ENCODE results near the gene STK26.

The STK26 gene

DNA sequence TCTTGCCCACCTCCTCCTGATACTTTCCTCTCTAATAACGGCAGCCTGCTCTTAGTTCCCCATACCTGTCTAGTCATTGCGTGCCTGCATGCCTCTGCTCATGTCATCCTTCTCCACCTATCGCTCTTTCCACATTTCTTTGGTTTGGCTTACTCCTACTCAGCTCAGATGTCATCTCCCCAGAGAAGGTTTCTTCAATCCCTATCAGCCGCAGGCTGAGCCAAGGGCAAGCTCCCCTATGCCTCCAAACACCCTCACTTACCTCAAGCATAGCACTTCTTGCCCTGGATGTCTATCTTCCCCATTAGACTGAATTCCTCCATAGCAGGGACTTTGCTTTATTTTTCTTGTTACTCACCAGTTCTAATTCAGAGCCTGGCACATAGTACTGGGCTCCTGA is 78.1 kb downstream of the STK26 start:
- H3K4me3 ChIP-seq (ENCODE audit: low read depth in 1 of 2, low read length in 2 of 2), result no peak overlapping the region
- H3K27ac ChIP-seq (ENCODE audit: low read length), result no peak overlapping the region
- H3K4me1 ChIP-seq (ENCODE audit: control insufficient read depth in 1 of 2, insufficient read depth in 2 of 2, low read length in 2 of 2), result no peaks in the 10 kb centered on the region
- H3K36me3 ChIP-seq (ENCODE audit: control insufficient read depth in 1 of 2, insufficient read depth in 2 of 2, low read length in 2 of 2), result no peaks in the 10 kb centered on the region
- no peaks in the 10 kb centered on the region for H3K9me3 ChIP-seq (ENCODE audit: control insufficient read depth in 1 of 2, low read length in 2 of 2)
- no peaks in the 10 kb centered on the region for H3K27me3 ChIP-seq (ENCODE audit: low read depth, low read length)

GRCh38 chrX:132101799-132102198 is 78.7 kb downstream of the STK26 start:
- Histone ChIP-seq H3K27ac (ENCODE audit: low read length) (no peak overlapping the region), H3K27me3 (ENCODE audit: low read depth, low read length) (no peaks in the 10 kb centered on the region), H3K36me3 (ENCODE audit: control insufficient read depth in 1 of 2, insufficient read depth in 2 of 2, low read length in 2 of 2) (no peaks in the 10 kb centered on the region), H3K9me3 (ENCODE audit: control insufficient read depth in 1 of 2, low read length in 2 of 2) (no peaks in the 10 kb centered on the region), H3K4me1 (ENCODE audit: control insufficient read depth in 1 of 2, insufficient read depth in 2 of 2, low read length in 2 of 2) (no peaks in the 10 kb centered on the region), H3K4me3 (ENCODE audit: low read depth in 1 of 2, low read length in 2 of 2) (no peak overlapping the region)

- Histone ChIP-seq H3K36me3 (ENCODE audit: control insufficient read depth in 1 of 2, insufficient read depth in 2 of 2, low read length in 2 of 2) (no peaks in the 10 kb centered on the region), H3K4me3 (ENCODE audit: low read depth in 1 of 2, low read length in 2 of 2) (no peak overlapping the region), H3K27me3 (ENCODE audit: low read depth, low read length) (no peaks in the 10 kb centered on the region), H3K27ac (ENCODE audit: low read length) (no peak overlapping the region), H3K9me3 (ENCODE audit: control insufficient read depth in 1 of 2, low read length in 2 of 2) (no peaks in the 10 kb centered on the region), H3K4me1 (ENCODE audit: control insufficient read depth in 1 of 2, insufficient read depth in 2 of 2, low read length in 2 of 2) (no peaks in the 10 kb centered on the region)
These were observed 84.2 kb downstream of the STK26 start for GRCh38 chrX:132107291-132107690.

DNA sequence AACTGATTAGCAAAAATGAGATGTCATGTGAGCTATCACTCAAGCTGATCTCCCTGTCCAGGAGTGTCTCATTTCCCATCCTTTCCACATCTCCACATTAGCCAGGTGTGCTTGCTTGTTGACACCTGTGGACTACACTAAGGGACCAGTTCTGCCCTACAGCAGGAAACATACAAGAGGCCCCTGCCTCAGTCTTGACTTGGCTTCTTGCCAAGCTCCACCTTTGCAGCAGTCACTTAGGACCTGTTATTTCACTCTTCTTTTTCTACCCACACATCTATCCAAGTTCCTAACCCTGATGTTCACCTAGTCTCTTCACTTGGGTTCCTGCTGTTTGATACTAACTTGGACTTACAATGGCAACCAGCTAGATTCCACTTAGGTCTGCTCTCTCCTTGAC is 91.5 kb downstream of the STK26 start:
- Histone ChIP-seq H3K4me1 (ENCODE audit: control insufficient read depth in 1 of 2, insufficient read depth in 2 of 2, low read length in 2 of 2) (no peaks in the 10 kb centered on the region), H3K27me3 (ENCODE audit: low read depth, low read length) (no peaks in the 10 kb centered on the region), H3K27ac (ENCODE audit: low read length) (no peak overlapping the region), H3K4me3 (ENCODE audit: low read depth in 1 of 2, low read length in 2 of 2) (no peak overlapping the region), H3K36me3 (ENCODE audit: control insufficient read depth in 1 of 2, insufficient read depth in 2 of 2, low read length in 2 of 2) (no peaks in the 10 kb centered on the region), H3K9me3 (ENCODE audit: control insufficient read depth in 1 of 2, low read length in 2 of 2) (no peaks in the 10 kb centered on the region)

DNA sequence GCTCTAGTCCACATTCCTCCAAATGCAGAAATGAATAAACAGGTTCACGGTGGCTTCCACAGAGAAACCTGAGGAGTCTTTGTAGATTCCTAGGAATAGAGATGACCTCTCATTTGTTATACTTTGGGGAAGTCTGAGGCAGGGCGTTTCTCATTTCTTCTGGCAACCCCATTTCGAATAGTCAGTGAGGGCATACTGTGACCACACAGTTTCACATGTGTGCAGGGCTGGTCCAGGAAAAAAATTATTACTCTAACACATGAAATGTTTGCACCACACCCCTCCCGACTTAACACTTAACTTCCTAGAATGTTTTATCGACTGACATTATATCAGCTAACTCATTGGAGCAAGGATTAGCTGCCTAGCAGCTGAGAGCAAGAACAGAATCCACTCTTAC is 92.7 kb downstream of the STK26 start:
- no peaks in the 10 kb centered on the region for H3K36me3 ChIP-seq (ENCODE audit: control insufficient read depth in 1 of 2, insufficient read depth in 2 of 2, low read length in 2 of 2)
- H3K4me1 ChIP-seq (ENCODE audit: control insufficient read depth in 1 of 2, insufficient read depth in 2 of 2, low read length in 2 of 2), result no peaks in the 10 kb centered on the region
- H3K4me3 ChIP-seq (ENCODE audit: low read depth in 1 of 2, low read length in 2 of 2), result no peak overlapping the region
- no peak overlapping the region for H3K27ac ChIP-seq (ENCODE audit: low read length)
- H3K9me3 ChIP-seq (ENCODE audit: control insufficient read depth in 1 of 2, low read length in 2 of 2), result no peaks in the 10 kb centered on the region
- no peaks in the 10 kb centered on the region for H3K27me3 ChIP-seq (ENCODE audit: low read depth, low read length)

DNA sequence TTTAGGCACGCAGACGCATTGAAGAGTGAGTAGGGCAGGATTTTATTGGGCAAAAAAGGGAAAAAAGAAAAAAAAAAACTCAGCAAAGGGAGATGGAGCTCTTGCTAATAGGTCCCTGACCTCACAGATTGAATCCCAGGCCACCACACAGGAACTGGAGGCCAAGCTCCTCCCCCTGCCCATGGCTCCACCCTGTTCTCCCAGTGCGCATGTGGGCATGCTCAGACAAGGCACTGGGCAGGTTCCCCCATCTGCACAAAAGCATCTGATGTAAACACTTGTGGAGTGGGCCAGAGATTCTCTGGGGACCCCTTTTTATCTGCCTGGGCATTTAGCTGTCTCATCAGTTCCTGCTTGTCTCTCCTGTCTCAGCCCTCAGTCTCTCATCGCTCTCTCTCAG is 95.3 kb downstream of the STK26 start:
- no peaks in the 10 kb centered on the region for H3K9me3 ChIP-seq (ENCODE audit: control insufficient read depth in 1 of 2, low read length in 2 of 2)
- H3K4me1 ChIP-seq (ENCODE audit: control insufficient read depth in 1 of 2, insufficient read depth in 2 of 2, low read length in 2 of 2), result no peaks in the 10 kb centered on the region
- no peak overlapping the region for H3K27ac ChIP-seq (ENCODE audit: low read length)
- no peaks in the 10 kb centered on the region for H3K27me3 ChIP-seq (ENCODE audit: low read depth, low read length)
- no peak overlapping the region for H3K4me3 ChIP-seq (ENCODE audit: low read depth in 1 of 2, low read length in 2 of 2)
- no peaks in the 10 kb centered on the region for H3K36me3 ChIP-seq (ENCODE audit: control insufficient read depth in 1 of 2, insufficient read depth in 2 of 2, low read length in 2 of 2)

GRCh38 chrX:132119283-132119682 is 96.2 kb downstream of the STK26 start:
- Histone ChIP-seq H3K9me3 (ENCODE audit: control insufficient read depth in 1 of 2, low read length in 2 of 2) (no peaks in the 10 kb centered on the region), H3K4me1 (ENCODE audit: control insufficient read depth in 1 of 2, insufficient read depth in 2 of 2, low read length in 2 of 2) (no peaks in the 10 kb centered on the region), H3K27me3 (ENCODE audit: low read depth, low read length) (no peaks in the 10 kb centered on the region), H3K4me3 (ENCODE audit: low read depth in 1 of 2, low read length in 2 of 2) (no peak overlapping the region), H3K36me3 (ENCODE audit: control insufficient read depth in 1 of 2, insufficient read depth in 2 of 2, low read length in 2 of 2) (no peaks in the 10 kb centered on the region), H3K27ac (ENCODE audit: low read length) (no peak overlapping the region)

- H3K4me1 ChIP-seq (ENCODE audit: control insufficient read depth in 1 of 2, insufficient read depth in 2 of 2, low read length in 2 of 2), result no peaks in the 10 kb centered on the region
- no peak overlapping the region for H3K27ac ChIP-seq (ENCODE audit: low read length)
- no peaks in the 10 kb centered on the region for H3K27me3 ChIP-seq (ENCODE audit: low read depth, low read length)
These were observed 96.9 kb downstream of the STK26 start for GRCh38 chrX:132119821-132120515.

GRCh38 chrX:132120913-132121312 is 97.8 kb downstream of the STK26 start:
- Histone ChIP-seq H3K36me3 (ENCODE audit: control insufficient read depth in 1 of 2, insufficient read depth in 2 of 2, low read length in 2 of 2) (no peaks in the 10 kb centered on the region), H3K27ac (ENCODE audit: low read length) (no peak overlapping the region), H3K9me3 (ENCODE audit: control insufficient read depth in 1 of 2, low read length in 2 of 2) (no peaks in the 10 kb centered on the region), H3K27me3 (ENCODE audit: low read depth, low read length) (no peaks in the 10 kb centered on the region), H3K4me3 (ENCODE audit: low read depth in 1 of 2, low read length in 2 of 2) (no peak overlapping the region), H3K4me1 (ENCODE audit: control insufficient read depth in 1 of 2, insufficient read depth in 2 of 2, low read length in 2 of 2) (no peaks in the 10 kb centered on the region)

More at GRCh38 chrX:132119821-132120515, 96.9 kb downstream of the STK26 start:
- H3K9me3 ChIP-seq (ENCODE audit: control insufficient read depth in 1 of 2, low read length in 2 of 2), result no peaks in the 10 kb centered on the region
- no peaks in the 10 kb centered on the region for H3K36me3 ChIP-seq (ENCODE audit: control insufficient read depth in 1 of 2, insufficient read depth in 2 of 2, low read length in 2 of 2)
- H3K4me3 ChIP-seq (ENCODE audit: low read depth in 1 of 2, low read length in 2 of 2), result no peak overlapping the region

All from muscle layer of duodenum (tissue), 2 donors.